Loucy (cell line): Measurements from ENCODE around the gene TREM2.

ENCODE experiments used
- CTCF ChIP-seq: fragments of 200-600 bp; sonication (generic); conservative IDR thresholded peaks from 2 replicates; pipeline ENCODE4 v1.5.1; 2014; ENCODE audit warnings: mild to moderate bottlenecking, antibody characterized with exemption, low read length
- EZH2phosphoT487 ChIP-seq: fragments of 200-600 bp; IDR thresholded peaks from 2 replicates; pipeline ENCODE4 v1.6.1; 2018; ENCODE audit warnings: antibody characterized with exemption, mild to moderate bottlenecking, moderate library complexity, borderline replicate concordance

GRCh38 chr6:41163419-41163717 lies 452 bp upstream of the TREM2 start:
- TF ChIP-seq CTCF (no peak), EZH2phosphoT487 (no peak)
